OCI-LY3 (cell line): Measurements from ENCODE around the gene PHF24.
"Not testable (repeated sequence)": the region's sequence is repeated elsewhere in the genome, so short reads cannot be mapped to it uniquely, and the experiment has no call there.

Source experiments
- H2AFZ ChIP-seq: fragments of 200-600, 300-600 bp; shearing (Covaris generic); 2 replicates; pipeline ENCODE4 v1.6.0; 2014; ENCODE audit warnings: antibody characterized with exemption, low read depth, low read length
- H3K27ac ChIP-seq: fragments of 200-600, 300-600 bp; sonication (generic); 2 replicates; pipeline ENCODE4 v1.5.1; 2014; ENCODE audit warnings: mild to moderate bottlenecking, low read length, moderate library complexity, mixed read lengths
- H3K27me3 ChIP-seq: fragments of 200-600, 300-600 bp; sonication (generic); 2 replicates; pipeline ENCODE4 v1.6.1; 2014; ENCODE audit warnings: low read depth, low read length, mixed read lengths
- H3K36me3 ChIP-seq: fragments of 200-600, 300-600 bp; sonication (generic); replicated peaks from 2 replicates; pipeline ENCODE3; 2014; ENCODE audit warnings: low read depth, low read length, mixed read lengths
- H3K4me1 ChIP-seq: fragments of 300-600, 200-600 bp; sonication (generic); 2 replicates; pipeline ENCODE4 v1.6.1; 2014; ENCODE audit warnings: low read length, mixed read lengths
- H3K4me2 ChIP-seq: fragments of 200-600, 300-600 bp; sonication (generic); 2 replicates; pipeline ENCODE4 v1.6.1; 2014; ENCODE audit warnings: low read length, mixed read lengths
- H3K4me3 ChIP-seq: fragments of 300-600, 200-600 bp; sonication (generic); 2 replicates; pipeline ENCODE4 v1.5.1; 2014; ENCODE audit warnings: antibody characterized with exemption, mild to moderate bottlenecking, low read length, moderate library complexity
- H3K79me2 ChIP-seq: fragments of 300-600, 200-600 bp; shearing (Covaris generic); 2 replicates; pipeline ENCODE4 v1.6.1; 2014; ENCODE audit warnings: mild to moderate bottlenecking, low read length, mixed read lengths
- H3K9ac ChIP-seq: fragments of 300-600, 200-600 bp; shearing (Covaris generic); 2 replicates; pipeline ENCODE4 v1.6.0; 2014; ENCODE audit warnings: mild to moderate bottlenecking, low read length, moderate library complexity
- H3K9me3 ChIP-seq: fragments of 200-600, 300-600 bp; shearing (Covaris generic); 2 replicates; pipeline ENCODE4 v1.6.1; 2014; ENCODE audit warnings: low read length, mixed read lengths; ENCODE audit not compliant: insufficient read depth
- H4K20me1 ChIP-seq: fragments of 200-600, 300-600 bp; sonication (generic); 2 replicates; pipeline ENCODE4 v1.6.1; 2016; ENCODE audit warnings: low read length, mixed read lengths; ENCODE audit not compliant: insufficient read depth
- CTCF ChIP-seq: fragments of 200-600, 300-600 bp; sonication (generic); IDR thresholded peaks from 2 replicates; pipeline ENCODE4 v1.5.1; 2014; ENCODE audit warnings: antibody characterized with exemption, low read length, low read depth
- EZH2phosphoT487 ChIP-seq: fragments of 200-600 bp; shearing (Covaris generic); IDR thresholded peaks from 2 replicates; pipeline ENCODE4 v1.6.1; 2018; ENCODE audit warnings: antibody characterized with exemption, mixed run types, low read depth

Gene PHF24

DNA sequence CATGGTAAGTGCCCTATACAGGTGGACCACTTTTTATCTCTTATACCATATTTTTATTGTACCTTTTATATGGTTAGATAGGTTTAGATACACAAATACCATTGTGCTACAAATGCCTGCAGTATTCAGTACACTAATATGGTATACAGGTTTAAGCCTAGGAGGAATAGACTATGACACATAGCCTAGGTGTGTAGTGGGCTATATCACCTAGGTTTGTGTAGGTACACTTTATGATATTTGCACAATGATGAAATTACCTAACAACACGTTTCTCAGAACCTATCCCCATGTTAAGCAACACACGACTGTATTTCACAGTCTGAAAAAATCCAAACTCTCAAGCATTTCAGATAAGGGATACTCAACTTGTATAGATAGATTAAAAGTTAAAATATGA, 9.6 kb upstream of the PHF24 start:
- Histone ChIP-seq H3K4me2 (no peak overlapping the region), H3K79me2 (no peaks in the 10 kb centered on the region), H3K4me1 (no peaks in the 10 kb centered on the region), H2AFZ (no peak overlapping the region), H3K9me3 (no peaks in the 10 kb centered on the region), H3K9ac (no peak overlapping the region), H3K36me3 (no peaks in the 10 kb centered on the region), H3K27ac (no peak overlapping the region), H3K27me3 (peaks cover 29% of the 10 kb centered on the region), H3K4me3 (no peak overlapping the region), H4K20me1 (no peaks in the 10 kb centered on the region)
- TF ChIP-seq CTCF (no peak), EZH2phosphoT487 (no peak)

DNA sequence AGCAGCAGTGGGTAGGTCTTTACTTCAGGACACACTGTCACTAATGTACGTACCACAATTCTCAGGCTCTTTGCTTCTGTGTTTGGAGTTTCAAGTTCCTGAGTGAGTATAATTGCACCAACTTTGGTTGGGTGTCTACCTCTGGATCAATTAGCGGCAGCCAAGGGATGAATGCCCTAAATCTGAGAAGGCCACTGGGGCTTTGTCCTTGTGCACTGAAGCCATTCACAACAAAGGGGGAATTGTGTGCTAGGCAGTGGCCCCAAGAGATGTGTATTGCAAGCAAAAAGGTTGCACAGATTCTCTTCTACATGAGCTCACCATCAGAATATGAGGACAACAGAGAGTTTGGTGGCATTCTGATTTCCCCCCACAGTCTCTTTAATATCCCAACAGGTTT, 3.9 kb upstream of the PHF24 start:
- H3K27me3 ChIP-seq, result peaks cover 57% of the 10 kb centered on the region
- H4K20me1 ChIP-seq, result no peaks in the 10 kb centered on the region

GRCh38 chr9:34956066-34956465, 2.0 kb upstream of the PHF24 start:
- H3K4me1 ChIP-seq, H3K9ac ChIP-seq, H3K9me3 ChIP-seq, H3K4me3 ChIP-seq, H3K4me2 ChIP-seq, H3K36me3 ChIP-seq, H3K27ac ChIP-seq, H2AFZ ChIP-seq, H3K79me2 ChIP-seq, H4K20me1 ChIP-seq: not testable (repeated sequence)
- H3K27me3 ChIP-seq, result peaks cover 70% of the 10 kb centered on the region

More for the DNA sequence above, 3.9 kb upstream of the PHF24 start:
- TF ChIP-seq CTCF (no peak), EZH2phosphoT487 (no peak)
- no peaks in the 10 kb centered on the region for H3K9me3 ChIP-seq
- H3K4me2 ChIP-seq, result no peak overlapping the region
- no peak overlapping the region for H3K4me3 ChIP-seq
- H3K27ac ChIP-seq, result no peak overlapping the region
- no peak overlapping the region for H3K9ac ChIP-seq
- H3K4me1 ChIP-seq, result peaks cover 9% of the 10 kb centered on the region; the same call in 1 of the 2 replicates
- H2AFZ ChIP-seq, result no peak overlapping the region
- H3K79me2 ChIP-seq, result no peaks in the 10 kb centered on the region
- no peaks in the 10 kb centered on the region for H3K36me3 ChIP-seq

- H2AFZ ChIP-seq, result no peak overlapping the region
- no peak overlapping the region for H3K27ac ChIP-seq
- peaks cover 9% of the 10 kb centered on the region; the same call in 1 of the 2 replicates for H3K4me1 ChIP-seq
- H3K36me3 ChIP-seq, result no peaks in the 10 kb centered on the region
- no peaks in the 10 kb centered on the region for H3K79me2 ChIP-seq
- no peaks in the 10 kb centered on the region for H4K20me1 ChIP-seq
- H3K27me3 ChIP-seq, result peaks cover 70% of the 10 kb centered on the region
- H3K9me3 ChIP-seq, result no peaks in the 10 kb centered on the region
- H3K4me2 ChIP-seq, result no peak overlapping the region
- no peak for TF ChIP-seq CTCF
- TF ChIP-seq EZH2phosphoT487, result no peak
- no peak overlapping the region for H3K9ac ChIP-seq
- H3K4me3 ChIP-seq, result no peak overlapping the region
These were observed 1.4 kb upstream of the PHF24 start for GRCh38 chr9:34956648-34957047.
